ENCODE measurements around the gene DGKB. TPM values are rescaled to one million over a fixed set of nuclear protein-coding genes. Genes with fewer than 3 reads are reported as not detected.

Gene DGKB
- total RNA-seq, 2 experiments from 2014 or later, result not detected

DNA sequence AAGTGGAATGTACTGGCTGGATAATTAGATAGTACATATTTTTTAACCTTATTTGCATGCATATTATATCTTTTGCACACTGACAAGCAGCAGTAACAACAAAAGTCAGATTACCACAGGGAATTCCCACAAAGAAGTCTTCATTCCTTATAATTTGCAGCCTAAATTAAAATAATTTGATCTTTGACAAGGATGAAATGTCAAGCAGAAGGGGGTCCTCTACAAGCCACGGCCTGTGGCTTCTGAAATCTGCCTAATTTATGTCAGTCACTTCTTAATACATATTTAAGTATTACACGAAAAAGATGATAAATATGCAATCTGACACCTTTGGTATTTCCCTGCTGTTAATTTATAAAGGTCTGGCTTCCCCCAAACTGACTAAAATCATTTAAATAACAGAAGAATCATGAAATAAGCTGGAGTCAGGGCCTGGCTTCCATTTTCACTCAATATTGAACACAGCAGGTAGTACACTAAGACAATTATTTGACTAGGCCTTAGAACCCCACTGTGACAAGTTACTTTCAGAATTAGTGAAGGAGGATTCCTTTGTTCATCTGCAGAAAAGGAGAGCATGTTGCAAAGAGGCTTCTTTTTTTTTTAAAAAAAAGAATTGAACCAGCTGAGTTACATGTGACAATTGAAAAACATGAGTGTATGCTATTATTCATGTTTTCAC is 562.0 kb downstream of the DGKB start:
- no peaks in the 10 kb centered on the region for H3K36me3 Mint-ChIP-seq
- POLR2A ChIA-PET, result no interaction called here

DNA sequence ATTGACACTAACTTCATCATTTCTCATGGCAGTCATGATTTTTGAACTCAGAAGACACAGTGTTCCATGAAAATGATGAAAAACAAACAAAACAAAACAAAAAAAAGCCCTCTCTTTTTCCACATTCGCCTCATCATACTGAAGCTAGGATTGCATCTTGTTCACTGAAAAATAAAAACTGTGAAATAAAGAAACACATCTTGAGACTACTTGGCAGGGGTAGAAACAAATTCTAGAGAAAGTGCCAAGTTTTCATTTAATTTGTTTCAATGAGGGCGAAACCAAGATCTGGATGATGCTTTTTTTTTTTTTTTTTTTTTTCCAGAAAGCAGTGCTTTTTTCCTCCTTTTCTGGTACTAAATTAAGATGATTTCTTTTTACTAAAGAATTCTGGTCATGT is 562.7 kb downstream of the DGKB start:
- Mint-ChIP-seq H3K4me3 (no peak overlapping the region), H3K36me3 (no peaks in the 10 kb centered on the region), H3K9me3 (no peaks in the 10 kb centered on the region), H3K27me3 (no peaks in the 10 kb centered on the region), H3K4me1 (no peaks in the 10 kb centered on the region), H3K27ac (no peak overlapping the region)
- DNase-seq (no peak), ATAC-seq (ENCODE audit: low read depth) (no peak)
- POLR2A ChIA-PET, result no interaction called here

More for the DNA sequence above, 562.0 kb downstream of the DGKB start:
- Mint-ChIP-seq H3K4me1 (no peaks in the 10 kb centered on the region), H3K27ac (no peak overlapping the region), H3K4me3 (no peak overlapping the region), H3K9me3 (no peaks in the 10 kb centered on the region), H3K27me3 (no peaks in the 10 kb centered on the region)
- ATAC-seq (ENCODE audit: low read depth) (no peak), DNase-seq (no peak)

DNA sequence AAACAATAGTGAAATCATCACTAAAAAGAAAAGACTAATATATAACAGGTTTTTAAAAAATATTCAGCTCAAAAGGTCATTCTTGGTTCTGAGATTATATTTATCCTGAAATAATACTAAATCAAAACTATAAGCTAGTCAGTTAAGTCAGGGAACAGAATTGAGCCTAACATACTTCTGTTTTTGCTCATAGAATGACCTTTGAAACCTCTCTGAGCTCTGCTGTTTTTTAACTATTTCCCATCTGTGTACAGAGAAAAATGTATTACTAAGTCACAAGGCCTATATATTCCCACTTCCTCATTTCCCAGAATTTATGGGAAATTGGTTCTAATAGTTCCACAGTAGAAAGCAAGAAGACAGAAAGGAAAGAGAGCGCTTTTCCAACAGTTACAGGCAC is 566.3 kb downstream of the DGKB start:
- Mint-ChIP-seq H3K27me3 (no peaks in the 10 kb centered on the region), H3K36me3 (no peaks in the 10 kb centered on the region)
- DNase-seq, result no peak

DNA sequence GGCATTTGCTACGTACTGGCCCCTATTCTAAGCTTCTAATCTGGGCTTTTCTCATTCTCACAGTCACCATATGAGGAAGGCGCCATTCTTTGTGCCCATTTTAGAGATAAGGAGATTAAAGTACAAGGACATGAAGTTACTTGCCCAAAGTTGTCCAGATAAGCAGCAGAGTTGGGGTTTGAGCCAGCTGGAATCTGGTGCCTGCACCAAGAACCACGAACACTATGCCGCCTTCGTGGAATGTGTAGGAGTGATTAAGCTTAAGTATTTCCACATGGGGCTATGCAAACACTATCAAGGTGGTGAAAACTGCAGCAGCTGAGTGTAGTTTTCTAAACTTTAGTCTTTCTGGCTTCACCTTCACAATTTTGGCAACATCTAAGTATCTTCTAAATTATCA is 570.4 kb downstream of the DGKB start:
- no peak for DNase-seq
- POLR2A ChIA-PET, result no interaction called here
- ATAC-seq (ENCODE audit: low read depth), result no peak
- H3K36me3 Mint-ChIP-seq, result no peaks in the 10 kb centered on the region
- H3K4me3 Mint-ChIP-seq, result no peak overlapping the region
- H3K27ac Mint-ChIP-seq, result no peak overlapping the region
- H3K4me1 Mint-ChIP-seq, result no peaks in the 10 kb centered on the region
- H3K27me3 Mint-ChIP-seq, result no peaks in the 10 kb centered on the region
- no peaks in the 10 kb centered on the region for H3K9me3 Mint-ChIP-seq

More for the DNA sequence above, 566.3 kb downstream of the DGKB start:
- Mint-ChIP-seq H3K4me1 (no peaks in the 10 kb centered on the region), H3K27ac (no peak overlapping the region), H3K4me3 (no peak overlapping the region), H3K9me3 (no peaks in the 10 kb centered on the region)
- POLR2A ChIA-PET, result no interaction called here
- ATAC-seq (ENCODE audit: low read depth), result no peak

DNA sequence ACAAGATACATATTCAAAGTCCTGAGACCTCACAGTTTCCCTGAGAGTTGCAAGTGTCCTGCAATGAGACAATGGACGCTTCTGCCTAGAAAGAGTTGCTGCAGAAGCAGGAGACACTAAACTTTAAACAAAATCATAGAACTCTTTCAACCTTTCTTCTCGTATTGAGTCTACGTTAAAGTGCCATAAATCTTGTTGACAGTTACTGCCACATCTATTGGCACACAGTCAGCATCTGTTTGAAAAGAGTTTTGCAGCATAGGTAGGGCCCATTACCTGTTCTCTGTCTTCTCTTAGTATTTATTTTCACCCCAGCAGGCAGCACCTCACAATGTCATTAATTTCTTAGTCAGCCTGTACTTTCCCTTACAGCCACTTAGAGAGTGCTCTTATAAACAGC is 577.8 kb downstream of the DGKB start:
- no peaks in the 10 kb centered on the region for H3K36me3 Mint-ChIP-seq
- no peak for DNase-seq
- POLR2A ChIA-PET, result no interaction called here
- ATAC-seq (ENCODE audit: low read depth), result no peak
- no peak overlapping the region for H3K4me3 Mint-ChIP-seq
- H3K27me3 Mint-ChIP-seq, result no peaks in the 10 kb centered on the region
- peaks cover 6% of the 10 kb centered on the region for H3K9me3 Mint-ChIP-seq
- no peaks in the 10 kb centered on the region for H3K4me1 Mint-ChIP-seq
- no peak overlapping the region for H3K27ac Mint-ChIP-seq

DNA sequence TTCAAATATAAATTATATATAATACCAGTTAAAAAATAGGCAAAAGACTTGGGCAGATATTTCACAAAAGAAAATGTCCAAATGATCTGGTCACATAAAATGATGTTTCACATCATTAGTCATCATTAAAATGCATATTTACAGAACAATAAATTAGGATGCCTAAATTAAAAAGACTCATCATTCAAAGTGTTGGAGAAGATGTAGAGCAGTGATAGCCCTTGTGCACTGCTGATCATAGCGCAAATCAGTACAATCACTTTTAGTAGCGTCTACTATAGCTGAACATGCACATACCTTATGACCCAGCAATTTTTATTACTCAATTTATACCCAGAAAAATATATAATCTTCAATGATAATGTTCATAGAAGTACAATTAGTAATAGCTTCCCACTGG is 579.8 kb downstream of the DGKB start:
- no peaks in the 10 kb centered on the region for H3K36me3 Mint-ChIP-seq
- no peaks in the 10 kb centered on the region for H3K4me1 Mint-ChIP-seq
- no peaks in the 10 kb centered on the region for H3K27me3 Mint-ChIP-seq
- peaks cover 6% of the 10 kb centered on the region for H3K9me3 Mint-ChIP-seq
- POLR2A ChIA-PET, result no interaction called here
- DNase-seq (no peak), ATAC-seq (ENCODE audit: low read depth) (no peak)
- H3K4me3 Mint-ChIP-seq, result no peak overlapping the region
- H3K27ac Mint-ChIP-seq, result no peak overlapping the region

DNA sequence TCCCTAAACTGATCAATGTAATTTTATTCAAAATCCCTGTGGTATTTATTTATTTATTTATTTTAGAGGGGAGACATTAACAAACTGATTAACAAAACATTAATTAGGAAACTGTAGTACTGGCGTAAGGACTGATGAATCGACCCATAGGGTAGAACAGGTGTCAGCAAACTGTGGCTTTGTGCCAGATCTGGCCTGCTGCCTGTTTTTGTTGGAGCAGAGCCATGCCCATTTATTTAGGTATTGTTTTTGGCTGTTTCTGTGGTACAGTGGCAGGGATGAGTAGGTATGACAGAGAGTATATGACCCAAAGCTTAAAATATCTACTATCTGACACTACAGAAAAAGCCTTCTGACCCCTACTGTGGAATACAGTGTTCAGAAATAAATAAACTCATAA is 580.6 kb downstream of the DGKB start:
- Mint-ChIP-seq H3K27me3 (no peaks in the 10 kb centered on the region), H3K4me1 (no peaks in the 10 kb centered on the region), H3K27ac (no peak overlapping the region), H3K36me3 (no peaks in the 10 kb centered on the region), H3K9me3 (peaks cover 6% of the 10 kb centered on the region), H3K4me3 (no peak overlapping the region)
- no peak for DNase-seq
- POLR2A ChIA-PET, result no interaction called here
- ATAC-seq (ENCODE audit: low read depth), result no peak

DNA sequence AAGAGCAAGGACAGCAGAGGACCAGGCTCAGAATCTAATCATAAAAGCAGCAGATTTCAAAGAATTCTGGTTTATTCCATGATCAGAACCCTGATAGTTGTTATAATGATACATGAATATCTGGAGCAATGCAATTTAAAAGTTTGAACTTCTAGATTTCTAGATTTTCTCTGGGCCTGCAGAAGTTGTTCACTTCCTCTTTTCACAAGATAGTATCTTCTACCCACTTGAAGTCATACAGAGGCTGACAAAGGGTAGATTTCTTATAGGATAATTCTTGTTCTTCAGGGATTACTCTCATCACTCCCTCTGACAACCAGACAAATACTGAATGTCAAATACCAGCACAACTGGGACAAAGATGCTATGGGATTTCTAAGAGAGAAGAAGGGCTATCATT is 593.1 kb downstream of the DGKB start:
- H3K9me3 Mint-ChIP-seq, result no peaks in the 10 kb centered on the region
- H3K4me3 Mint-ChIP-seq, result no peak overlapping the region

DNA sequence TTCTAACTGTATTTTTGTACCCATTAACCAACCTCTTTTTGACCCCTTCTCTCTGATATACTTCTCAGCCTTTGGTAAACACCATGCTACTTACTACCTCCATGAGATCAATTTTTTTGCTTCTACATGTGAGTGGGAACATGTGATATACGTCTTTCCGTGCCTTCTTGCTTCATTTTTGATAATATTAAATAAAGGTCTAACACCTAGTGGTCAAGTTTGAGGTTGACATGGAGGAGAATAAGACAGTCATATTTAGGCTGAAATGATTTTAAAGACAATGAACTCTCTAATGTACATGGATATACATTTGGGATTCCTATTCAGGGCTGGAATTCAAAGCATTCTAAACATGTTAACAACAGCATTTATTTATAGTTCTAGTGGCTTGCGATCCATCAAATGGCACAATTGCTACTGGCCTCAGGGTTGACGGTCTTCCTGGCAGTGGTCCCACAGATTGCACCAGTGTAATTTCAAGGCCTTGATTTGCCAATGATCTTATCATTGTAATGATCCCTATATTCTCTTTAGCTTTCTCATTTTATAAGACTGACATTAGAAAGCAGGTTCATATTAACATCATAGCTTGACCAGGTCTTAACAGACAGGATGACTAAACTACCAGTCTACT is 597.2 kb downstream of the DGKB start:
- POLR2A ChIA-PET, result no interaction called here
- Mint-ChIP-seq H3K4me1 (no peaks in the 10 kb centered on the region), H3K27ac (no peak overlapping the region), H3K36me3 (no peaks in the 10 kb centered on the region), H3K9me3 (no peaks in the 10 kb centered on the region), H3K27me3 (no peaks in the 10 kb centered on the region), H3K4me3 (no peak overlapping the region)
- ATAC-seq (ENCODE audit: low read depth) (no peak), DNase-seq (no peak)

More for the DNA sequence above, 593.1 kb downstream of the DGKB start:
- no peaks in the 10 kb centered on the region for H3K27me3 Mint-ChIP-seq
- H3K4me1 Mint-ChIP-seq, result no peaks in the 10 kb centered on the region
- no peak for ATAC-seq (ENCODE audit: low read depth)
- POLR2A ChIA-PET, result no interaction called here
- DNase-seq, result no peak
- no peak overlapping the region for H3K27ac Mint-ChIP-seq
- no peaks in the 10 kb centered on the region for H3K36me3 Mint-ChIP-seq

DNA sequence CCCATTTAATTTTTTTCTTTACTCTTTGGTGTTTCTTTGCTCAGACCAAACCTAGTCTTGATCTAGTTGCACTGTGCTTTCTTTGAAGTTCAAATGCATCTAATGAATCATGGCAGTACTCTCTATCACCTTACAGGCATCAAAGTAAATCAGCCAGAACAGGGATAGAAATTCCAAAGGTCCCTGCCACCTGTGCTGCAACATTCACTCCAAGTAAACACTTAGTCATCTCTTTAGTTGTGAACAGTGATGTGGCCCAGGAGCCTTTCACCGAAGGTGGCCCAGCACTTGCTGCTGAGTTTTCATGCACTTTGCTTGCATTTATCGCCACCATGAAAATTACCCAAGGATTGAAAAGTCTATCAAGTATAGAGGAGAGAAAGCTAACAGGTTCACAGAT is 599.0 kb downstream of the DGKB start:
- Mint-ChIP-seq H3K4me3 (no peak overlapping the region), H3K27ac (no peak overlapping the region), H3K36me3 (no peaks in the 10 kb centered on the region), H3K9me3 (no peaks in the 10 kb centered on the region), H3K4me1 (no peaks in the 10 kb centered on the region), H3K27me3 (no peaks in the 10 kb centered on the region)
- ATAC-seq (ENCODE audit: low read depth) (no peak), DNase-seq (no peak)
- POLR2A ChIA-PET, result no interaction called here

DNA sequence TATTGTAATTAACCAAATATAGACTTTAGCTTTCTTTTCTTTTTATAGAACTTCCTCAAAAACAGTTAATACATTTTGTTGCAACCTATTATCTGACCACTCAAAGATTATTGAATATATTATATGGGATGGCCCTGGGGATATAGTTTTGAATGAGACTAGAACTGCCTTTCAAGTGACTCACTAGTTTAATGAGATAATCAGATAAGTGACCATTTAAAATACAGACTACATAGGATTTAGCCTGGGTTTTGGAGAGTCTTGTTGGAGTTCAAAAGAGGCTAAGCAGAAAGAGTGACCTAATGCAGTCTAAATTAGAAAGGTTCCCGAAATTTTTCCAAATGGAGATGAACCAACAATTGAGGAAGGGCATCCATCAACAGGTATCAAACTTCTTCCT is 607.9 kb downstream of the DGKB start:
- DNase-seq (no peak), ATAC-seq (ENCODE audit: low read depth) (no peak)
- no peaks in the 10 kb centered on the region for H3K27me3 Mint-ChIP-seq
- no peaks in the 10 kb centered on the region for H3K36me3 Mint-ChIP-seq
- no peak overlapping the region for H3K4me3 Mint-ChIP-seq
- H3K9me3 Mint-ChIP-seq, result no peaks in the 10 kb centered on the region
- H3K27ac Mint-ChIP-seq, result no peak overlapping the region
- H3K4me1 Mint-ChIP-seq, result no peaks in the 10 kb centered on the region
- POLR2A ChIA-PET, result no interaction called here

DNA sequence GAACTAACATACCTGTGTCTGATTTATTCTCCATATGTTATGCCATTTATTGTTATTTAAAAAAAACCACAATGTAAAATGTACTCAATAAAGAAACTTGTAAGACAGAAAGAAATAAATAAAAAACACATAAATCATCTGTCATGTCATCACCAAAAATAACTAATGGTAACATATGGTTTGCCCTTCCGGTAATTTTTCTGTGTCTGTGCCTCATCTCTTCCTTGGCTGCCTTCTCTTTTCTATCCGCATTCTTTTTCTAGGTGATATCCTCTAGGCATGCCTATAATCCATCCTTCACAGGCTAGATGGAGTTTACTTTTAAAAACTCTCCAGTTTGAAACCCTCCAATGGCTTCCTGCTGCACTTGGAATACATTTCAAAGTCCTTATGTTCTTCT is 609.1 kb downstream of the DGKB start:
- ATAC-seq (ENCODE audit: low read depth), result no peak

DNA sequence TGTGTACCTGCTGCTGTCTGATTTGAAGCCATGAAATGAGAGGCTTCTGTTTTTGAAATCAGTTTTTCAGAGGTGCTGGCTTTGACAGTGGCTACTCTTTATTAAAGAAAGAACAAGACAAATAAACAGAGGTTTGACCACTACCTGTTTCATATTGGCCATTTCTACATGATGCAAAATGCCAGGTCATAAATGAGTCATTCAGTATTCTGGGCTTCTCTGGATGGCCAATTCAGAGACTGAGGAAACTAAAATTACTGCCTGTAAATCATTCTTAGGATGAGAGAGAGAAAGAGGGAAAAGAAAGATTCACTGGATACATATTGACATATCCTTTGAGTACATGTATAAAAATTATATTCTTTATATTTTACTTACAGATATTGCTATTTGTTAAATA is 609.8 kb downstream of the DGKB start:
- POLR2A ChIA-PET, result no interaction called here
- no peaks in the 10 kb centered on the region for H3K27me3 Mint-ChIP-seq
- no peaks in the 10 kb centered on the region for H3K4me1 Mint-ChIP-seq
- DNase-seq (no peak), ATAC-seq (ENCODE audit: low read depth) (no peak)
- H3K36me3 Mint-ChIP-seq, result no peaks in the 10 kb centered on the region
- no peaks in the 10 kb centered on the region for H3K9me3 Mint-ChIP-seq
- no peak overlapping the region for H3K27ac Mint-ChIP-seq
- no peak overlapping the region for H3K4me3 Mint-ChIP-seq

More for the DNA sequence above, 609.1 kb downstream of the DGKB start:
- Mint-ChIP-seq H3K4me3 (no peak overlapping the region), H3K27ac (no peak overlapping the region), H3K4me1 (no peaks in the 10 kb centered on the region), H3K36me3 (no peaks in the 10 kb centered on the region), H3K9me3 (no peaks in the 10 kb centered on the region), H3K27me3 (no peaks in the 10 kb centered on the region)
- no peak for DNase-seq
- POLR2A ChIA-PET, result no interaction called here

DNA sequence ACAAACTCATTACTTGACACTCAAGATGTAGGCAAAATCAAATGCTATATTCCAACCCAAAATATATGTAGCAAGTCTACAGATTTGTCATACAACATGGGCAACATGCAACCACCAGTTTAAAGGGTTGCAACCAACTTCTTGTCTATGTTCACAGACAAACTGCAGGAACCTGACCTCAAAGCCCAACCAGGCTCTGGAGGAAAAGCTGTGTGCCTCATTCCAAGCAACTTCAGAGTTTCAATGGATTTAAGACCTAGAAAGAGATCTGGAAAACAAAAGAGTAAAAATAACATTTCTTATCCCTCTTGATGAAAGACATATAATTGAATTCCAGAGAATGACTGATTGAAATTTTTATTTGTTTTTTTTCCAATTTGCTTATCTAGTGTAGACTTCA is 612.6 kb downstream of the DGKB start:
- H3K4me1 Mint-ChIP-seq, result no peaks in the 10 kb centered on the region
- H3K27ac Mint-ChIP-seq, result no peak overlapping the region
- no peaks in the 10 kb centered on the region for H3K36me3 Mint-ChIP-seq

More for the DNA sequence above, 612.6 kb downstream of the DGKB start:
- Mint-ChIP-seq H3K27me3 (no peaks in the 10 kb centered on the region), H3K4me3 (no peak overlapping the region), H3K9me3 (no peaks in the 10 kb centered on the region)
- DNase-seq (no peak), ATAC-seq (ENCODE audit: low read depth) (no peak)
- POLR2A ChIA-PET, result no interaction called here

Data from activated naive CD8-positive, alpha-beta T cell treated with anti-CD3 and anti-CD28 coated beads, Interleukin-2, amount 10 ng/mL, durations not matched to agents 7 days and 5 days (primary cell).